GM12892 (cell line): ENCODE data around the gene ESPL1.

ENCODE experiments used
- POLR2A ChIP-seq: IDR thresholded peaks from 2 replicates; pipeline ENCODE4 v1.6.1; 2011; ENCODE audit warnings: low read depth, low read length, control low read depth
- POLR2AphosphoS5 ChIP-seq: IDR thresholded peaks from 2 replicates; pipeline ENCODE4 v1.6.1; 2011; ENCODE audit warnings: low read depth, low read length, control low read depth
- TAF1 ChIP-seq: IDR thresholded peaks from 2 replicates; pipeline ENCODE4 v1.6.1; 2011; ENCODE audit warnings: low read depth, mild to moderate bottlenecking, control low read depth, low read length, borderline replicate concordance

- TF ChIP-seq POLR2AphosphoS5 (no peak), POLR2A (no peak), TAF1 (no peak)
These were observed 69.9 kb downstream of the ESPL1 start for GRCh38 chr12:53338017-53338416.
